ENCODE data around the gene ATP5PD.

GRCh38 chr17:75039238-75039637 lies 7.5 kb downstream of the ATP5PD start:
- TF ChIP-seq, protein P1, sequence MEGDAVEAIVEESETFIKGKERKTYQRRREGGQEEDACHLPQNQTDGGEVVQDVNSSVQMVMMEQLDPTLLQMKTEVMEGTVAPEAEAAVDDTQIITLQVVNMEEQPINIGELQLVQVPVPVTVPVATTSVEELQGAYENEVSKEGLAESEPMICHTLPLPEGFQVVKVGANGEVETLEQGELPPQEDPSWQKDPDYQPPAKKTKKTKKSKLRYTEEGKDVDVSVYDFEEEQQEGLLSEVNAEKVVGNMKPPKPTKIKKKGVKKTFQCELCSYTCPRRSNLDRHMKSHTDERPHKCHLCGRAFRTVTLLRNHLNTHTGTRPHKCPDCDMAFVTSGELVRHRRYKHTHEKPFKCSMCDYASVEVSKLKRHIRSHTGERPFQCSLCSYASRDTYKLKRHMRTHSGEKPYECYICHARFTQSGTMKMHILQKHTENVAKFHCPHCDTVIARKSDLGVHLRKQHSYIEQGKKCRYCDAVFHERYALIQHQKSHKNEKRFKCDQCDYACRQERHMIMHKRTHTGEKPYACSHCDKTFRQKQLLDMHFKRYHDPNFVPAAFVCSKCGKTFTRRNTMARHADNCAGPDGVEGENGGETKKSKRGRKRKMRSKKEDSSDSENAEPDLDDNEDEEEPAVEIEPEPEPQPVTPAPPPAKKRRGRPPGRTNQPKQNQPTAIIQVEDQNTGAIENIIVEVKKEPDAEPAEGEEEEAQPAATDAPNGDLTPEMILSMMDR (optimal IDR thresholded peaks at IDR 0.05 in 1 of 3, IDR thresholded peaks at IDR 0.05 in 1 of 3, conservative IDR thresholded peaks at IDR 0.05 in 1 of 3; ENCODE audit: extremely low read depth in 1 of 3, insufficient read depth in 2 of 3, low read length in 3 of 3) = no peak
- TF ChIP-seq EZH2 (IDR thresholded peaks at IDR 0.05; ENCODE audit: low read length) = no peak

All from keratinocyte (primary cell).